GM19463 (cell line): ENCODE results near the gene EPHA6.
"Not testable (repeated sequence)": the region's sequence is repeated elsewhere in the genome, so short reads cannot be mapped to it uniquely, and the experiment has no call there.

Source experiments
- ATAC-seq: cut with Tn5 transposase; IDR thresholded peaks from one replicate; pipeline ENCODE4 v1.9.1; 2021; ENCODE audit warnings: mild to moderate bottlenecking, moderate library complexity; ENCODE audit not compliant: unreplicated experiment

Gene EPHA6

DNA sequence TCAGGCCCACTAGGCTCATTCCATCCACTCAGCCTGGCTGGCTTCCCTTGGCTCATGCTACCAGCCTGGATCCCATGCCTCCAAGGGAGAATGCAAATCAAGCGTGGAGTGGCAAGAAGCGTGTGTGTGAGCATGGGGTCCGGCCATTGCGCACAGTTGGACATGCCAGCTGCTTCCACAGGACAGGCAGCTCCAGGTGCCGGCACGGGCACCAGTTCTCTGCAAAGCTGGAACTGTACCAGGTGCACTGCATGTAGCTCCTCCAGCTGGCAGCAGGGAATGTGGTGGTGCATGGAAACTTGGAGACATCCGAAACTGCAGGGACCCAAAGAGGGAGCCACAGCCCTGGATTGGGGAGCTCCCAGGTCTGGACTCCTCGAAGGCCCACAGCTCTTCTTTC lies 449.8 kb downstream of the EPHA6 start:
- no peak for ATAC-seq

DNA sequence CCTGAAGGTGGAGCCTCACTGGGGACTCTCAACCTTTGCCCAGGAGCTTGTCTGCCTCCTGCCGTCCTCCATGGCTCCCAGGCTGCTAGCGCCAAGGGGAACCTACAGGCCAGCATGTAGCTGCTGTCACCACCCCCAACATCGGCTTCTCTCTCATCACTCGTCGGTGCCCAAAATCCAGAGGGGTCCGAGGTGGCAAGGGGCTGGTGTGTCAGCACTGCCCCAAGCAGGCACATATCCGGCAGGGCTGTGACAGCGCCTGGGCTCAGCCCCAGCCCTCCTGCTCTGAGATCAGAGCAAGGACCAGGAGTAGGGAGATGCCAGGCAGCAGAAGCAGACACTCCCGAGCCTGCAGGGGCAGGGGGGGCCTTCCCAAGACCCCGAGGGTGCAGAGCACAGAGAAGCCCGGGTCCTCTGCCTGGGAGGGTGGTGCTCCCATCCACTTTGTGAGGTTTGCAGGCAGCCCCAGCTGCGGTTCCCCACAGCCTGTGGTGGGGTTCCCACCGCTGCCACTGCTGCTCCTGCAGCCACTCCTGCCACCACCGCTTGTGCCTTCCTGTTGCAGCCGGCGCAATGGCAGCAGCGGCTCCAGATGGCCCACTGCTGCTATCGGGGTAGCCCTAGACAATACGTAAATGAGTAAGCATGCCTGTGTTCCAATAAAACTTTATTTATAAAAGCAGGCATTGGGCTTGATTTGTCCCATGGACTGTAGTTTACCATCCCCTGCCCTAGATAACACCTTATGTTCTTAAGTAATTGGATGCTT lies 451.0 kb downstream of the EPHA6 start:
- no peak for ATAC-seq

DNA sequence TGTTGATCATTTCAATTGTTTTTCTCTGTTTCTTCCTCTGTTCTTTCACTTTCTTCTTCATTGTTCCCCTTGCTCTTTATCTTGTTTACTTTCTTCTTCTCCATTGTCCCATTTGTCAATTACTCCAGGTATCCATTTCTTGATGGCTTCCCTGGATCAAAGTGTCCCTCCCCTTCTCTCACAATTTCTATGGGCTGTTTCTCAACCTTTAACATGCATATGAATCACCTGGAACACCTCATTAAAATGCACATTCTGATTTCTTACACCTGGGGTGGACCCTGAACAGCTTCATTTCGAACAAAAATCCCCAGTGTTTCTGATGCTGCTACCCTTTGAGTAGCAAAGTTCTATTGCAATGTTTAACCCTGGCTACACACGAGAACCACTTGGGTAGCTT lies 454.8 kb downstream of the EPHA6 start:
- ATAC-seq = no peak

DNA sequence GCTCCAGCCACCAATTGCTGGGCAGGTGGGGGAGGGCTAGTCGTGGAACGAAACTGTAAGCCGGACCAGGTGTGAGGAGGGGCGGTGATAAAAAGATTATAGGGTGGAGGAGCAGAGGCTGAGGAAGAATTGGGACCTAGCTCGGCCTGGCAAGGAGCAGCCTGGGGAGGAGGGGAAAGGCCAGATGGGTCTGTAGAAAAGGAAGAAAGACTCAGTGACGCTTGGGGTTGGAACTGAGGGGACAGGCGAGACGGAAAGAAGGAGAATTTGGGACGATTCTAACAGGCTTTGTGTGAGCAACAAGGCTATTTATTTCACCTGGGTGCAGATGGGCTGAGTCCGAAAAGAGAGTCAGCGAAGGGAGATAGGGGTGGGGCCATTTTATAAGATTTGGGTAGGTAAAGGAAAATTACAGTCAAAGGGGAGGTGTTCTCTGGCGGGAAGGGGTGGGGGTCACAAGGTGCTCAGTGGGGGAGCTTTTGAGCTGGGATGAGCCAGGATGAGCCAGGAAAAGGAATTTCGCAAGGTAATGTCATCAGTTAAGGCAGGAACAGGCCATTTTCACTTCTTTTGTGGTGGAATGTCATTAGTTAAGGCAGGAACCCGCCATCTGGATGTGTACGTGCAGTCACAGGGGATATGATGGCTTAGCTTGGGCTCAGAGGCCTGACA lies 462.6 kb downstream of the EPHA6 start:
- ATAC-seq = not testable (repeated sequence)

DNA sequence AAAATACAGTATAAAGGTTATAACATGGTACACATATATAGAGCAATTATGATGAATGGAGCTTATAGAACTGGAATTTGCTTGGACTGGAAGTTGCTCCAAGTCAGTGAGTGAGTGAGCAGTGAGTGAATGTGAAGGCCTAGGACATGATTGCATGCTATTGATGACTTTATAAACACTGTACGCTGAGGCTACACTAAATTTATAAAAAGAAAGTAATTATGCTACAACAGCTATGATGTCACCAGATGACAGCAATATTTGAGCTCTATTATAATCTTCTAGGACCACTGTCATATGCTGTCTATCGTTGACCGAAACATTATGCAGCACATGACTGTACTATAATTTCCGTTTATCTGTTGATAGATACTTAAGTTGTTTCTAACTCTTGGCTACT lies 463.3 kb downstream of the EPHA6 start:
- no peak for ATAC-seq

DNA sequence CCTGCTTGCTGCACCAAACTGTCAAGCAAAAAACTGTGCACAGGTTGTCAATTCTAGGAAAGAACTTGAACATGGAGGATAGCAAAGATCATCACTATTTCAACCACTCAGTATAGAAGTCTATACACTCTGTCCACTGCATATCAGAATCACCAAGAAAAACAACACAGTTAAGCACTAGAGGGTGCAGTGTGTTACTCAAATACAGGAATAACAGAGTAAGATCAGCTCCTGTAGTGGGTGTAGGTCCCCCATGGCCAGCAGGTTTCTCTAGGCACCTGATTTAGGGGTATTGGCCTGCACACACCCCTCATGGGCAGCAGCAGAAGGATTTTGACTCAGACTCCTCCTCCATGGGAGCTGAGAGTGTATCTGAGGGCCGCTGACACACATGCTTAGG lies 464.1 kb downstream of the EPHA6 start:
- ATAC-seq = no peak

DNA sequence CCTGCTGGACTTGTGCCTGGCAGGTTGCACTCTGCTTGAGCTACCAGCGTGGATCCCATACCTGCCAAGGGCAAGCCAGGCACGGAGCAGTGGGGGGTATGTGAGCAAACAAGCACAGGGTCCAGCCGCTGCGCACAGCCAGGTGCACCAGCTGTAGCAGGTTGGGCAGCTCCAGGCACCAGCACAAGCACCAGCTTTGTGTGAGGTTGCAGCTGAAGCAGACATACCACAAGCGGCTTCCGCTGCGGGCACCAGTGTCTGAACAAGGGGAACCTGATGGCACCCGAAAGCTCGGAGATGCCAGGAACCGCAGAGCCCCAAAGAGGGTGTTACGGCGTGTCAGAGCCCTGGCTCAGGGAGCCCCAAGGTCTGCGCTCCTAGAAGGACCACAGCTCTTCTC lies 477.5 kb downstream of the EPHA6 start:
- no peak for ATAC-seq

DNA sequence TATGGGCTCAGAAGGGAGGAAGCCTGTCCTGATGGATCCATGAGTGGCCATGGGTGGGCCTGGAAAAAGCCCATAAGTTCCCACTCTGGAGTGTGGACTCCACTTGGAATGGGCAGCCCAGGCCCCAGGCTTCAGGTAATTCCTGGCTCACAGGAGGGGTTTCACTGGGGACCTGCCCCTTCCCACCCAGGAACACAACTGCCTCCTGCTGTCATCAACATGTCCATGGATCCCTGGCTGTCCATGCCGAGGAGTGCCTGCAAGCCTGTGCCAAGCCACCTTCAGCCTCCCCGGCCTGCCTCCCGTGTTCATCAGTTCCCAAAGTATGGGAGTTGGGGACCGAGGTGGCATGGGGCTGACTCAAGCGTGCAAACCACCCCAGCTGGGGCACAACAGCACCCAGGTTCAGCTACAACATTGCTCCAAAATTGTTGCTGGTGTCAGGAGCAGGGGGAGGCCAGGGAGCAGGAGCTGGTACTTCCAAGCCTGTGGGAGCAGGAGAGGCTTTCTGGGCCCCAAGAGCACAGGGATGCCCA lies 479.3 kb downstream of the EPHA6 start:
- no peak for ATAC-seq

DNA sequence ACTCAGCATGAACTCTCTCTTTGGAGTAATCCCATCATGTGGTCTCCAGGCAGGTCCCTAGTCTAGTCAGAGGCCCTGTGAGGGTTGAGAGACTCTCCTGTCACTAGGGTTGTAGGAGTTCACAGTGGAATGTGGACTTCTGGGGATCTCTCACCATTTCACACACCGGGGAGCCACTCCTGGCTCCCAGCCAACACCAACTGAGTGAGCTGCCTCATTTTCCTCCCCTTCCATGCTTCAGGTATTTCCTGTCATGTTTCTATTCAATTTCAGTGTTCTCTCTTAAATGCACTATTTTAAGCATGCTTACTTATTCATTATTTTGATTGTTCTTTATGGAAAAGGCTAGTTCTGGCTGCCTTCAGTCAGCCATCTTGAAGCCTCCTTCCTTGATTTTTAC lies 482.6 kb downstream of the EPHA6 start:
- ATAC-seq = no peak

DNA sequence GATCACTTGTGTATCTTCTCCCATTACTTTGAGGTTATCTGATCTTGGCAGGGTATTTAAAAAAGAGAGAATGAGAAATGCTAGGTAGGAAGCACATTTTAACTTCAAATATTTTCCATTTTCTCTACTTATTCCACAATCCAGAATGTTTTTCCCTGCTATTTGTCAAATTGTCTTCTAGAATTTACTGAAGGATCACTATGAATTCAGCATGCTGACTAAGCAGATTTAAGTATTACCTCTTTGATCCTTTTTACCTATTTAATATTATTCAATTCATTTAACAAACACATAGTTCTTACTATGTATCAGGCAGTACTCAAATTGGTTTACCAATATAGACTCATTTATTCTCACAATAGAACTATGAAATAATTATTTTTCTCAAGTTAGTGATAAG lies 486.7 kb downstream of the EPHA6 start:
- ATAC-seq = no peak

DNA sequence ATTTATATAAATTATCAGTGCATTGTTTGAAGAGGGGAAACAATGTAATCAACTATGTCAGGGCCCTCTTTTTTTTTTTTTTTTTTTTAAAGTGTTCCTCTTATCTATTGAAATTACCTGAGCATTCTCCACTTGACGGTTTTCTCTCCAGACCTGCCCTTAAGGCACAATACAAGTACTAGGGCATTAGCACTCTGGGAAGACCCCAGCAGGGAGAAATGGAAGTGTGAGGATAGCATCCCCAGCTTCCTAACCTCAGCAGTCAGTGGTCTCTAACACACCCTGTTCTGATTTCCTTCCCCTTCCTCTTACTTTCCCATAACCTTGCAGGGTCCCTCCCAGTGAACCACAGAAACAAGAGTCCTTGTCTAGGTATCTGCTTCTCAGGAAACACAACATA lies 491.8 kb downstream of the EPHA6 start:
- ATAC-seq = no peak

DNA sequence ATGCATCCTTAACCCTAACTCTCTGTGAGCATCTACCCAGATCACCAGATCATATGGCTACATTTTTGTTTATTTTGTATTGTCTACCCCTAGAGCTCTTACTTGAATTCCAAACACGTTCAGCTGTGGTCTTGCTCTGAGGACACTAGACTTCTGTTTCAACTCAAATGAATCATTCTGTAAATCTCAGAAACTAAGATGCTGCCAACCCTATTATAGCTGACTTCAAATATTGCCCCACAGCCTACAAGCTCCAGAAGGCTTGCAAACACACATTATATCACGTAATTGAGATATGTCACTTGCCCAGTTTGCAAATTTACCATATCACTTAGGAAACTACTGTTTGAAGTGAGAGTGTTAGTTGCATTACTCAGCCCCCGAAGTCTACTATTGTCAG lies 524.0 kb downstream of the EPHA6 start:
- ATAC-seq = no peak

DNA sequence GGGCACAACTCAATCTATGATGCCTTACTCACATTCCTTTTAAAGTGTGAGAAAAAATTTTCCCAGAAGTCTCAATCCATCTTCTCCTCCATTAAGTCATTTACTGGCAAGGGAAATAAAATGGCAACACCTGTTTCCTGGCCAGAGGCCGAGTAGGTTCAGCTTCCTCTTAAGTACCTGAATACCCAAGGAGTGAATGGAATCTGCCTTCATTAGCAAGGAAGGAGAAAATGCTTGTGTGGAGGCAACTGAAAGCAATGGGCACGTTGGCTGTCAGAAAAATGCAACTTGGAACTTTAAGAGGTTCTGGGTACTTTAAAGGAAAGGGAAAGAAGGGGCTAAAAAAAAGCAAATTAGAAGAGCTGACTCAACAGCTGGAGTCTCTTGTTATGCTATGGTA lies 526.5 kb downstream of the EPHA6 start:
- ATAC-seq = no peak

DNA sequence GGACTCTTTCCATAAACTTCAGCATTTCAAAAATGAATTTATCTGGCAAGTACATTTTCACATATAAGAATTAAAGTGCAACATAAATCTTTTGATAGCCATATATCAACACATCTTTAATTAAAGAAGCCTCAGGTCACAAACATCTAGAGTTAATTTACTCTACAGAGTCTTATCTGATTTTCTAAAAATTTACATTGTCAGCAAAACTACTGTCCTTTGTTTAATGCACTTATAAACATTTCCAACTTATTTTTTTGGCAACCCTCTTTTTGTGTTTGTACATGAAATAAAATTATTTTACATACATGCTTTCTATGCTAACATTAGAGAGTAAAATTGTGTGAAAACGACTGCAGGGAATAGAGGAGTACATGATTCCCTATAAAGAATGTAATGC lies 533.4 kb downstream of the EPHA6 start:
- ATAC-seq = no peak

DNA sequence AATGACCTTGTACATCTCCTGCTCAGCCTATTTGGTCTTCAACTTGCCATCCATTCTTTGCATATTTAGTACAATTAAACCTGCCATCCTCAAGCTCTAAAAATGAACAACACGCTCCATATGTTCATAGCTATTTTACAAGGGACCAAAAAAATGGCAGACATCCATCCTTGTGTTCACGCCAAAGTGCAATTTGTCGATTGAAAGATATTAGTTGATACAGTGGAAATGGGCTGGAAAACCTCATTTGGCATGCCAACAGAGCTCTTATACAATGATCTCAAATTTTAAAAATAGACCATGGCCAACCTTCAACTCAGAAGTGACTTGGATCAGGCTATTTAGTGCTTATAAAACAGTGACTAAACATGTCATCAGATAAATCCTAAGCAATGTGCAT lies 536.6 kb downstream of the EPHA6 start:
- no peak for ATAC-seq

DNA sequence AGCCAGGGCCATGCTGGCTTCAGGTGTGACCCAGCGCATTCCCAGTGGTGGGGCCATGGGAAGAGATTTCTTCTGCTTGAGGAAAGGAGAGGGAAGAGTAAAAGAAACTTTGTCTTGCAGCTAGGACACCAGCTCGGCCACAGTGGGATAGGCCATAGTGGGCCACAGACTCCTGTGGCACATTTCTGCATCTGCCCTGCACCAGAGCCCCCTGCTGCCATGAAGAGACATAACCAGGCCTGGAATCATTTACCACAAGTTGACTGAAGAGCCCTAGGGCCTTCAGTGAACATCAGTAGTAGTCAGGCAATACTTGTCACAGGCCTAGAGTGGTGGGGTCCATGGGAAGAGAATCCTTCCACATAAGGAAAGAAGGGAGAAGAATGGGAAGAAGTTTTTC lies 538.8 kb downstream of the EPHA6 start:
- no peak for ATAC-seq

DNA sequence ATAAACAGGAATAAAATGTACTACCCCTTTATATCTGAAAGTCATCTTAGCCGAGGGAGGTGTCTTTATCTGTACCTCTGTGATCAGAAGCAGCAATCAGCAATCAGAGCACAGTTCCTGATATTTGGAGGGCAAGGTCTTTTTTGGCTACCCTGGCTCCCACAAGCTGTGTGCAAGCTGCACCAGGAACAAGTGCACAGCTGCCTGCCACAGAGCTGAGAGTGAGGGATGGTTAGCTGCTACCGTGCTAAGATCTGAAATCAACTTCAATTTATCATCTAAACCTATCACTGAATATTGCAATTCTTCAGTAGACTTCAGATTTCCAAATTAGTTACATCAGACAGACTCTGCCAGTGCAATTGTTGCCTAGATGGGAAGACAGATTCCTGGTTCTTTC lies 545.6 kb downstream of the EPHA6 start:
- ATAC-seq = no peak

DNA sequence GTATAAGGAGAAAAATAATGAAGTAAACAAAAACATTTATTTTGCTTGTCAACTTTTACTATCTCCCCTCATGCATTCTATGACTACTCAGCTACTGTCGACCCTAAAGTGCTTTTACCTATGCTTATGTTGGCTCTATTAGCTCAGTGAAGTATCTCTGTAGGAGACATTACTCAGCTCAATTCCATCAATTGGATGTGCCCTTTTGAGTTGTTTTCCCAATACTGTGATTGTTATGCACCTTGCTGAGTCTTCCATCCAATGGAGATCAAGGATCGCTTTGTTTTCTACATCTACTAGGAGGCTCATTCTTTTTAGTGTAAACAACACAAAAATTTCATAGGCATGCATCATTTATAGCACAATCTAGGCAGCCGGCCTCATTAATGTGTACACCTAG lies 546.4 kb downstream of the EPHA6 start:
- ATAC-seq = no peak

DNA sequence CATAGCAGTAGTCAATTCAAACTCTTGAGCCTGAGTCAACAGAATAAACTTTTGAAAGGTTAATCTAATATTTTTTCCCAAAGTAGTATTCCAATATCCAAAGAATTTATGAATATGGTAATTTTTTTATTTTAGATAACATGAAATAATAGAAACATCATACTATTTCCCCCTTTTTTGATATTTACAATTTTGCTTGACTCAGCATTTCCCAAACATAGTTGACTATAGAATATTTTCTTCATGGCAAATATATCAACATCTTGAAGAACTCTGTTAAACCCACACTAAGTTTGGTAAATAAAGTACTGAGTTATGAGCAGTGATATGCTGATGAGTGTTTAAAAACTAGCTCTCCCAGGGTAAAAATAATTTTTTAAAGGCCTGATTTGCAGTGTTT lies 570.2 kb downstream of the EPHA6 start:
- ATAC-seq = no peak

DNA sequence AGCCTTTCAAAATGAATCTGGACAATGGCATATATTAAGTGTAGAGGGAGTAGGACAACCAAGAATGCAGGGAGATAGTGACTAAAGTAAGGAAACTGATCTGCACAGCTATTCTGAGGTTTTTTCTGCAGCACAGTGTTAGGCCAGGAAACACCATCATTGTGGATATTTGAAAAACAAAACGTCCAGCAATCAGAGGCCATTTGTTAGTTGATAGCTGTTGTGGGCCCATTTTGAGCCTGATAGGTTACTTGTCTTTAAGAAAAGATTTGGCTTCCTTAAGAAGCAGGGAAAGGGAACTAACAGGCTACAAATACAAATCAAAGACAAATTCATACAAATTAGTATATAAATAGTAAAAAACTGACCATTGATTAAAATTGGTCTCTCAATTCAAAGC lies 574.4 kb downstream of the EPHA6 start:
- ATAC-seq = no peak

DNA sequence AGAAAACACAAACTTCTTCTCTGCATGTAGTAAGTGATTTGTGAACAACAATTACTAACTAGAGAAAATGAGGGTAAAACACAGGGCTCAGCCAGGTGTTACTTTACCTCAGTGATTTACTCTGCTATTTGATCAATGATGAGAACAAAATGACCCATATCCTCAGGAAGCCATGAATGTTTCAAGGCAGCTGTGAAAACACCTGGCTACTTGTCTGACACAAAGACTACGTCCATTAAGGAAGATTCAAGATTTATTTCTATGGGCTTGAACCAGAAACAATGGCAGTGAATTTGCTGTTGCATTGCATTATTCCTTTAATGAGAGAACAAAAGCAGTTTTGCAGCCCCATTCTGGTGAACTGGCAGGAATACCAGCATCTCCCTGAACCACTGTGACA lies 575.5 kb downstream of the EPHA6 start:
- no peak for ATAC-seq

DNA sequence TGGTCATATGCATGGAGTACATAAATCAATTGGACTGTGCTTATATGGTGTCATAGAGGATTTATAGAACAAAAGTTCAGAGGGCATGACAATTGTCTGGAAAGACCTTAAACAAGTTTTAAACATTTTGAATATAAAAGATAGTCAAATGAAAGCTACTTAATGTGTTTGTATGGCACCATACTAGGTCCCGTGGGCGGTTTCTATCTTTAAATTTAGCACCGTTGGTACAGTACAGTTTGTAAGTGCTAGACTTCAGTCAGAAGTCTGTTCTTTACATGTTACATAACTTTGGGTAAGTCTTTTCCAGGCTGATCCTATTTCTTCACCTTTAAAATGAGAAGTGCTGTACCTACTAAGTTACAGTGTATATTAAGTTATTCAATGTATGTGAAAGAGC lies 576.8 kb downstream of the EPHA6 start:
- ATAC-seq = no peak

DNA sequence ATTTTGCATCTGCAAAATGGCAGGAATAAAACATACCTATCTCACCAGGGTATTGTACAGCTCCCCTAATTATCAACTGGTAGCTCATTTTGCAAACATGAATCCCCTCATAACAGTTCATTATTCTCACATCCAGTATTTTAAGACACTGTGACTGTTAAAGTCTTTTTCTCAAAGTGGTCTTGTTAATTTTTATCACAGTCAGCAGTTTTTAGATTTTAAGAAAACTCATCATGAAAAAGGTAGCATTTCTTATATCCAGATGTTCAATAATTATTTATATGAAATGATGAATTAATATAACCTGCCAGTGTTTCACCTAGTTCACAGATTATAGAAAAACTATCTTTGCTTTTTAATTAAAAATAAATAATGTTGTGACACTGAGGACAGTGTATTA lies 595.2 kb downstream of the EPHA6 start:
- ATAC-seq = no peak
